BJ (cell line): ENCODE results near the gene UBE2Q2. TPM values are rescaled to one million over a fixed set of nuclear protein-coding genes. Genes with fewer than 3 reads are reported as not detected.
A peak's percentile ranks its signal among the peaks of the same experiment; 100 is the strongest.
"Not testable (repeated sequence)": the region's sequence is repeated elsewhere in the genome, so short reads cannot be mapped to it uniquely, and the experiment has no call there.

ENCODE experiments used
- CTCF ChIA-PET: fragments of 350-600 bp; formaldehyde crosslinking; extraction: SDS; loops from one replicate; lab custom pipeline; 2021; ENCODE audit warnings: antibody characterized with exemption, inconsistent platforms; lab: Yijun Ruan, JAX
- POLR2A ChIA-PET: fragments of 300-600 bp; sonication (Branson Sonifier 250); formaldehyde crosslinking; extraction: SDS; loops from one replicate; lab custom pipeline; 2021; ENCODE audit warnings: antibody characterized with exemption; lab: Charles Lee
- DNase-seq: peaks from one replicate; pipeline ENCODE4 v3.0.0-alpha.2; 2011; ENCODE audit warnings: low read depth
- H3K27me3 ChIP-seq: 2 replicates; pipeline ENCODE4 v1.6.0; 2011; ENCODE audit warnings: low read length; ENCODE audit not compliant: control insufficient read depth, insufficient read depth
- H3K36me3 ChIP-seq: 2 replicates; pipeline ENCODE4 v1.5.1; 2011; ENCODE audit warnings: low read length; ENCODE audit not compliant: control insufficient read depth, insufficient read depth
- H3K4me3 ChIP-seq: 2 replicates; pipeline ENCODE4 v1.5.1; 2011; ENCODE audit warnings: low read depth, mild to moderate bottlenecking, control low read depth, low read length
- polyA plus RNA-seq: library from polyadenylated mRNA; depleted of rRNA; stranded (reverse); fragments of >200 nt; gene quantifications from 2 replicates; pipeline ENCODE4 v1.2.3, GENCODE V29; 2011
- TF ChIP-seq, protein P1 (sequence below): IDR thresholded peaks from 2 replicates; pipeline ENCODE4 v1.5.1; 2011; ENCODE audit warnings: low read depth, mild to moderate bottlenecking, control low read depth, inconsistent platforms, low read length, moderate library complexity; ENCODE audit not compliant: insufficient read depth

UBE2Q2 gene
- polyA plus RNA-seq, 1 experiment, result 22.6 TPM

DNA sequence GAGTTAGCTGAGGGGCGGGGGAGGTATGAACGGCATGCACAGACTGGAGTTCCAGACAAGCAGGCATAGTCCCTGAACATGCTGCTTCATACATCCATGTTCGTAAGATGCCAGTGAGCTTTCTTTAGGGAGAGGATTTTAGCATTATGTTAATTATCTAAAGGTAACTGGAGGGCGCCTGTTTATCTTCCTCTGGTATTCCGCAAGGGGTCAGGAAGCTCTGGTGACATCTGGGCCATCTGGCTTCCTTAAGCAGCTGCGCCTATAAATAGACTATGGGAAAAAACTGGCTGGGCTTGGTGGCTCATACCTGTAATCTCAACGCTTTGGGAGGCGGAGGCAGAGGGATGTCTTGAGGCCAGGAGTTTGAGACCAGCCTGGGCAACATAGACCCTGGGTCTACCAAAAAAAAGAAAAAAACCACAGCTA, 58.9 kb downstream of the UBE2Q2 start:
- no peak for DNase-seq
- H3K27me3 ChIP-seq, result no peaks in the 10 kb centered on the region
- peaks cover 5% of the 10 kb centered on the region for H3K36me3 ChIP-seq
- TF ChIP-seq, protein P1, sequence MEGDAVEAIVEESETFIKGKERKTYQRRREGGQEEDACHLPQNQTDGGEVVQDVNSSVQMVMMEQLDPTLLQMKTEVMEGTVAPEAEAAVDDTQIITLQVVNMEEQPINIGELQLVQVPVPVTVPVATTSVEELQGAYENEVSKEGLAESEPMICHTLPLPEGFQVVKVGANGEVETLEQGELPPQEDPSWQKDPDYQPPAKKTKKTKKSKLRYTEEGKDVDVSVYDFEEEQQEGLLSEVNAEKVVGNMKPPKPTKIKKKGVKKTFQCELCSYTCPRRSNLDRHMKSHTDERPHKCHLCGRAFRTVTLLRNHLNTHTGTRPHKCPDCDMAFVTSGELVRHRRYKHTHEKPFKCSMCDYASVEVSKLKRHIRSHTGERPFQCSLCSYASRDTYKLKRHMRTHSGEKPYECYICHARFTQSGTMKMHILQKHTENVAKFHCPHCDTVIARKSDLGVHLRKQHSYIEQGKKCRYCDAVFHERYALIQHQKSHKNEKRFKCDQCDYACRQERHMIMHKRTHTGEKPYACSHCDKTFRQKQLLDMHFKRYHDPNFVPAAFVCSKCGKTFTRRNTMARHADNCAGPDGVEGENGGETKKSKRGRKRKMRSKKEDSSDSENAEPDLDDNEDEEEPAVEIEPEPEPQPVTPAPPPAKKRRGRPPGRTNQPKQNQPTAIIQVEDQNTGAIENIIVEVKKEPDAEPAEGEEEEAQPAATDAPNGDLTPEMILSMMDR, result no peak
- ChIA-PET POLR2A (interaction anchor here (0.6 kb wide), 1 partner anchor 1001 kb away, joined by 9 read pairs; no protein-coding TSS in a partner anchor), CTCF (interaction anchor here (1.1 to 2.1 kb wide), 3 partner anchors 10 to 56 kb away, joined by 3 to 7 read pairs (median 5); no protein-coding TSS in a partner anchor)
- no peak overlapping the region for H3K4me3 ChIP-seq

DNA sequence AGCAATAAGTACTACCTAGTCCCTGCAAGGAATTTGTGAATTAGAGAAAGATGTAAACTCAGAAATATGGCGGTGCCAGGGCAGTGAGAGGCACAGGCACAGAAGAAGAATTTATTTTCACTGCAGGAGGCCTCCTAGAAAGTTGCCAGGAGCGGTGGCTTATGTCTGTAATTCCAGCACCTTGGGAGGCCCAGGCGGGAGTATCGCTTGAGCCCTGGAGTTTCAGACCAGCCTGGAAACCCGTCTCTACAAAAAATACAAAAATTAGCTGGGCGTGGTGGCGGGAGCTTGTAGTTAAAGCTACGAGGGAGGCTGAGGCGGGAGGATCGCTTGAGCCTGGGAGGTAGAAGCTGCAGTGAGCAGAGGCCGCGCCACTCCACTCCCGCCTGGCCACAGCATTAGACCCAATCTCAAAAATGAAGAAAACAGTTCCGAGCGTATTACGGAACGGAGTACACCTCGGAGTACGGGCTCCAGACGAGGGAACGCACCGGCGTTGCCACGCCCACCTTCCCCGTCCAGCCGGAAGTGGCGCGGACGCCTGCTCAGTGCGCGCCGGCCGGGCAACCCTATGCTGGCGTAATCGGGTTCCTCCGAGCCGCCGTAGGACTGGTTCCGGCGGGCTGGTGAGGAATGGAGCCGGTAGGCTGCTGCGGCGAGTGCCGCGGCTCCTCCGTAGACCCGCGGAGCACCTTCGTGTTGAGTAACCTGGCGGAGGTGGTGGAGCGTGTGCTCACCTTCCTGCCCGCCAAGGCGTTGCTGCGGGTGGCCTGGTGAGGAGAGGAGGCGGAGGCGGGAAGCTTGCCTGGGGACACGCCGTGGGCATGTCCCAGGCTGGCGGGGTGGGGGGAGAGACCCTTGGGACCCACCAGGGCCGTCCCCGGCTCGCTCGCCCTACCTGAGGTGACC, 60.3 kb downstream of the UBE2Q2 start, which contains the start of gene FBXO22:
Gene FBXO22 (plus strand): TSS at position 548 of the 909 bp plus-strand sequence. CDS start 86 bp downstream, at position 634.
- TF ChIP-seq, protein P1, result no peak
- POLR2A ChIA-PET, result no interaction called here

DNA sequence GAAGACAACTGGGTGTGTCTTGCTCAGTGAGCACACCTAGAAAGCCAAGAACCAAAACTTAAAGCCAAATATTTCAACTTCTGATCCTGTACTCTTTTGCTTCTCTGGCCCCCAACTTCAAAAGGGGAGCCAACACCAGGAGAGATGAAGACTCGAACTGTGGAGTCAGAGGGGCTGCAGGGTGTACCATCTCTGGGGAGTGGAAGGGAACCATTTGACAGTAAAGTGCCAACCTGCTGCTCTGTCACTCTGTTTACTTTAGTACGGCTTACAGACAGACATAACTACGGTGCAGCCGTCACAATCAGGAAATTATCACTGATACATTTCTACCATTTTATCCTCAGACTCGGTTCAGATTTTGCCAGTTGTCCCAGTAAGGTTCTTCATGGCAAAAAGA, 62.0 kb downstream of the UBE2Q2 start:
- H3K27me3 ChIP-seq, result no peaks in the 10 kb centered on the region
- TF ChIP-seq, protein P1, result no peak
- no peak overlapping the region for H3K4me3 ChIP-seq
- DNase-seq, result no peak
- peaks cover 5% of the 10 kb centered on the region for H3K36me3 ChIP-seq
- ChIA-PET CTCF (no interaction called here), POLR2A (no interaction called here)

More for the DNA sequence above, 60.3 kb downstream of the UBE2Q2 start, which contains the start of gene FBXO22:
- Histone ChIP-seq H3K36me3 (peaks cover 5% of the 10 kb centered on the region), H3K27me3 (no peaks in the 10 kb centered on the region), H3K4me3 (peak within 1 kb of the TSS; percentile 99)
- CTCF ChIA-PET, result interaction anchor here (0.7 to 2.1 kb wide), 4 partner anchors 11 to 235 kb away, joined by 3 to 7 read pairs (median 4); no protein-coding TSS in a partner anchor
- peak; percentile 30 for DNase-seq

DNA sequence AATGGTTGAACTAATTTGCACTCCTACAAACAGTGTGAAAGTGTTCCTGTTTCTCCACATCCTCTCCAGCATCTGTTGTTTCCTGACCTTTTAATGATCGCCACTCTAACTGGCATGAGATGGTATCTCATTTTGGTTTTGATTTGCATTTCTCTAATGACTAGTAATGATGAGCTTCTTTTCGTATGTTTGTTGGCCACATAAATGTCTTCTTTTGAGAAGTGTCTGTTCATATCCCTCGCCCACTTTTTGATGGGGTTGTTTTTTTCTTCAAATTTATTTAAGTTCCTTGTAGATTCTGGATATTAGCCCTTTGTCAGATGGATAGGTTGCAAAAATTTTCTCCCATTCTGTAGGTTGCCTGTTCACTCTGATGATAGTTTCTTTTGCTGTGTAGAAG, 67.1 kb downstream of the UBE2Q2 start:
- POLR2A ChIA-PET, result not testable (repeated sequence)
- CTCF ChIA-PET, result interaction anchor here (1.3 kb wide), 1 partner anchor 12 kb away, joined by 5 read pairs; no protein-coding TSS in a partner anchor

DNA sequence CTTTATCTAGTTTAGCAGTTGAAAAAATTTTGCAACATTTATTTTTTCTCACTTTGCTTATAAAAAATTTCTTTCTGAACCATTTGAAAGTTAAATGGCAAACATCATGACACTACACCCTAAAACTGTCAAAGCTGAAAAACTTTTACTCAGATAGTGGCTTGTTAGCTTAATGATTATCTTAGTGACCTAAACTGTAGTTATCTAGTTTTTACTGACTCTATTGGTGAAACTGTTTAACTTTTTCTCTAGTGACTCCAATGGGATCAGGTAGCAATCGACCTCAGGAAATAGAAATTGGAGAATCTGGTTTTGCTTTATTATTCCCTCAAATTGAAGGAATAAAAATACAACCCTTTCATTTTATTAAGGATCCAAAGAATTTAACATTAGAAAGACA, 73.7 kb downstream of the UBE2Q2 start:
- H3K4me3 ChIP-seq, result no peak overlapping the region
- DNase-seq, result no peak
- TF ChIP-seq, protein P1, result no peak
- ChIA-PET POLR2A (no interaction called here), CTCF (no interaction called here)
- no peaks in the 10 kb centered on the region for H3K27me3 ChIP-seq
- H3K36me3 ChIP-seq, result peaks cover 4% of the 10 kb centered on the region

More for the DNA sequence above, 67.1 kb downstream of the UBE2Q2 start:
- not testable (repeated sequence) for DNase-seq, H3K27me3 ChIP-seq, H3K4me3 ChIP-seq, H3K36me3 ChIP-seq
